Measurements from ENCODE around the gene TUBGCP2.

DNA sequence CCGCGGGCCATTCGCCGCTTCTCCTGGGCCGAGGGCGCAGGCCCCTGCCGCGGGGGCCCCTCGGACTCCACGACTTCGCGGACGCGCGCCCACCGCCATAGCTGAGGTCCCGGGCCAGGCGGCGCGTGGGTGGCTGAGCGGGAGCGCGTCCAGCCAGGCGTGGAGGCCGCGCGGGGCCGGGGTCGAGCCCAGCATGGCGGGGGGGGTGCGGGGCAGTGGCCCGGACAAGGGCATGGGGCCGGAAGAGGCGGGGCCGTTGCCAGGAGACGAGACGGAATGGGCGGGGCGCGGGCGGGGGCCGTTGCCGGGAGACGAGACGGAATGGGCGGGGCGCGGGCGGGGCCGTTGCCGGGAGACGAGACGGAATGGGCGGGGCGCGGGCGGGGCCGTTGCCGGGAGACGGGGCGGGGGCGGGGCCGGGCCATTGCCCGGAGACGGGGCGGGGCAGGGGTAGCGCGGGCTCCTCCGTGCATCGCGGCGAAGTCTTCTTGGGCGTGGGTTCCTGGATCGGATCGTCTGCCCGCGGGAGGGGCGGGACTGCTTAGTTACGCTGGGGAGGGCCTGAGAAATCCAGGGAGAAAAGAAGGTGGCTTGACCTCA is 46.8 kb downstream of the TUBGCP2 start:
- TF ChIP-seq POLR2AphosphoS5 (IDR thresholded peaks at IDR 0.05) (no peak), CTCF (IDR thresholded peaks at IDR 0.05) (no peak)
